D721Med (cell line): ENCODE data around the gene PLCH2.
"Not testable (repeated sequence)": the region's sequence is repeated elsewhere in the genome, so short reads cannot be mapped to it uniquely, and the experiment has no call there.

Experiments used
- DNase-seq: peaks from one replicate; pipeline ENCODE4 v3.0.0; 2011; ENCODE audit warnings: low spot score; ENCODE audit not compliant: insufficient read length
- FAIRE-seq: peaks from 2 replicates; lab custom pipeline; 2011; peaks lifted over from hg19 to GRCh38; lab: Jason Lieb, UNC
- CTCF ChIP-seq: IDR thresholded peaks from 2 replicates; pipeline ENCODE4 v1.5.1; 2012; ENCODE audit warnings: mild to moderate bottlenecking, control low read depth; ENCODE audit not compliant: insufficient read depth; ENCODE audit errors: missing control alignments

The PLCH2 gene

GRCh38 chr1:2435746-2436355 lies 40.2 kb upstream of the PLCH2 start:
- no peak for FAIRE-seq
- DNase-seq, result no peak
- TF ChIP-seq CTCF, result no peak

DNA sequence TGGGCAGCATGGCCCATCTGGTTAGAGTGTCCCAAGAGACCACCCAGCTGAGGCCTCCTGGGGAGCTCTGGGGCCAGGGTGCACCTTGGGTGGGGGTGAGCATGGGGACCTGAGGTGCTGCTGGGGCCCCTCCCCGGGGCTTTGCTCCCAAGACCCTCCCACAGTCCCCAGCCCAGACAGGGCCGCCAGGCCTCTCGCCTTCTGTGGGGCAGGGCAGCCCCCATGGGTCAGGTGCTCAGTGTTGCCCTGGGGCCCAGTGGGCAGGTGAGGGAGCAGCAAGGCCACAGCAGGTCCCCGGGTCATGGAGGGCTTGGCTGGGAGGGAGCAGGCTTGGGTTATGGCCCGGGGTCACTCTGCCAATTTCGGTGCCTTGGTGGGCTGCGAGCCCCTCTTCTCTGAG lies 39.2 kb upstream of the PLCH2 start:
- FAIRE-seq (no peak), DNase-seq (no peak)
- no peak for TF ChIP-seq CTCF

DNA sequence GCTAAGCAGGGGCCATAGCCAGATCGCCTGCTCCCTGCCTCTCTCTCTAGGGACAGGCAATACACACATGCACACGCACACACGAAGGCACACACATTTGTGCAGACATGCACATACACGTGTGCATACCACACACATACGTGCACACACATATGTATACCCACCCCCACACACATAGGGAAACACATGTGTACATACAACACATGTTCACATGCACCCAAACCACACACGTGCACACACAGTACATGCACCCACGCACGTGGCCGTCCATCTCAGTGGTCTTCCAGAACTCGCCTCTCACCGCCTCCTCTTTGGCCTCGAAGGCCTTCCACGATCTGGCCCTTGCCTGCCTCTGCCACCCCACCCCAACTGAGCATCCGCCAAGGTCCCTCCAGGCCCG lies 38.5 kb upstream of the PLCH2 start:
- DNase-seq (no peak), FAIRE-seq (no peak)
- TF ChIP-seq CTCF, result no peak

- DNase-seq (no peak), FAIRE-seq (no peak)
- no peak for TF ChIP-seq CTCF
Measured at GRCh38 chr1:2438038-2438437, 38.1 kb upstream of the PLCH2 start.

- DNase-seq (no peak), FAIRE-seq (no peak)
- no peak for TF ChIP-seq CTCF
Measured at GRCh38 chr1:2438641-2439040, 37.4 kb upstream of the PLCH2 start.

GRCh38 chr1:2439369-2439768 lies 36.7 kb upstream of the PLCH2 start:
- FAIRE-seq, result no peak

GRCh38 chr1:2440346-2440745 lies 35.7 kb upstream of the PLCH2 start:
- not testable (repeated sequence) for FAIRE-seq, DNase-seq

More at GRCh38 chr1:2439369-2439768, 36.7 kb upstream of the PLCH2 start:
- TF ChIP-seq CTCF, result no peak
- no peak for DNase-seq

DNA sequence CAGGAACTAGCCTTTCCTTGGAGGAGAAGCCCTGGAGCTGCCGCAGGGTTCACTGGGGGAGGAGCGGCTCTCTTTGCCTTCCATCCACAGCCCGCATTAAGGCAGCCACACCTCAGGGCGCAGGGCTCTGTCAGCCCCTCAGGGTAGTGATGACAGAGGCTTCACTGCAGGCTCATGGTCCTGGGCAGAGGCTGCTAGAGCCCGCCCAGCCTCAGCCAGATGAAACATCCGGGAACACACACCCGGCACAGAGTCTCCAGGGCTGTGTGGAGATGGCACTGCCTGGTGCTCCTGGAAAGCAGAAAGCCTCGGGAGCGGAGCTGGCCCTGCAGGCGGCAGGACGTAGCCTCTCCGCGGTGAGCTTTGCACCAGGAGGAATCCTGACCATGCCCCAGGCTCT lies 34.3 kb upstream of the PLCH2 start:
- TF ChIP-seq CTCF, result no peak
- FAIRE-seq (no peak), DNase-seq (no peak)
